RCC 7860 (cell line): ENCODE data around the gene XYLT1.
A peak's percentile ranks its signal among the peaks of the same experiment; 100 is the strongest.
"Not testable (repeated sequence)": the region's sequence is repeated elsewhere in the genome, so short reads cannot be mapped to it uniquely, and the experiment has no call there.

Experiments
- DNase-seq: peaks from one replicate; pipeline ENCODE4 v3.0.0-alpha.2; 2015; ENCODE audit warnings: low spot score
- FAIRE-seq: peaks from 2 replicates; lab custom pipeline; 2012; peaks lifted over from hg19 to GRCh38; lab: Jason Lieb, UNC

The XYLT1 gene, protein sequence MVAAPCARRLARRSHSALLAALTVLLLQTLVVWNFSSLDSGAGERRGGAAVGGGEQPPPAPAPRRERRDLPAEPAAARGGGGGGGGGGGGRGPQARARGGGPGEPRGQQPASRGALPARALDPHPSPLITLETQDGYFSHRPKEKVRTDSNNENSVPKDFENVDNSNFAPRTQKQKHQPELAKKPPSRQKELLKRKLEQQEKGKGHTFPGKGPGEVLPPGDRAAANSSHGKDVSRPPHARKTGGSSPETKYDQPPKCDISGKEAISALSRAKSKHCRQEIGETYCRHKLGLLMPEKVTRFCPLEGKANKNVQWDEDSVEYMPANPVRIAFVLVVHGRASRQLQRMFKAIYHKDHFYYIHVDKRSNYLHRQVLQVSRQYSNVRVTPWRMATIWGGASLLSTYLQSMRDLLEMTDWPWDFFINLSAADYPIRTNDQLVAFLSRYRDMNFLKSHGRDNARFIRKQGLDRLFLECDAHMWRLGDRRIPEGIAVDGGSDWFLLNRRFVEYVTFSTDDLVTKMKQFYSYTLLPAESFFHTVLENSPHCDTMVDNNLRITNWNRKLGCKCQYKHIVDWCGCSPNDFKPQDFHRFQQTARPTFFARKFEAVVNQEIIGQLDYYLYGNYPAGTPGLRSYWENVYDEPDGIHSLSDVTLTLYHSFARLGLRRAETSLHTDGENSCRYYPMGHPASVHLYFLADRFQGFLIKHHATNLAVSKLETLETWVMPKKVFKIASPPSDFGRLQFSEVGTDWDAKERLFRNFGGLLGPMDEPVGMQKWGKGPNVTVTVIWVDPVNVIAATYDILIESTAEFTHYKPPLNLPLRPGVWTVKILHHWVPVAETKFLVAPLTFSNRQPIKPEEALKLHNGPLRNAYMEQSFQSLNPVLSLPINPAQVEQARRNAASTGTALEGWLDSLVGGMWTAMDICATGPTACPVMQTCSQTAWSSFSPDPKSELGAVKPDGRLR

DNA sequence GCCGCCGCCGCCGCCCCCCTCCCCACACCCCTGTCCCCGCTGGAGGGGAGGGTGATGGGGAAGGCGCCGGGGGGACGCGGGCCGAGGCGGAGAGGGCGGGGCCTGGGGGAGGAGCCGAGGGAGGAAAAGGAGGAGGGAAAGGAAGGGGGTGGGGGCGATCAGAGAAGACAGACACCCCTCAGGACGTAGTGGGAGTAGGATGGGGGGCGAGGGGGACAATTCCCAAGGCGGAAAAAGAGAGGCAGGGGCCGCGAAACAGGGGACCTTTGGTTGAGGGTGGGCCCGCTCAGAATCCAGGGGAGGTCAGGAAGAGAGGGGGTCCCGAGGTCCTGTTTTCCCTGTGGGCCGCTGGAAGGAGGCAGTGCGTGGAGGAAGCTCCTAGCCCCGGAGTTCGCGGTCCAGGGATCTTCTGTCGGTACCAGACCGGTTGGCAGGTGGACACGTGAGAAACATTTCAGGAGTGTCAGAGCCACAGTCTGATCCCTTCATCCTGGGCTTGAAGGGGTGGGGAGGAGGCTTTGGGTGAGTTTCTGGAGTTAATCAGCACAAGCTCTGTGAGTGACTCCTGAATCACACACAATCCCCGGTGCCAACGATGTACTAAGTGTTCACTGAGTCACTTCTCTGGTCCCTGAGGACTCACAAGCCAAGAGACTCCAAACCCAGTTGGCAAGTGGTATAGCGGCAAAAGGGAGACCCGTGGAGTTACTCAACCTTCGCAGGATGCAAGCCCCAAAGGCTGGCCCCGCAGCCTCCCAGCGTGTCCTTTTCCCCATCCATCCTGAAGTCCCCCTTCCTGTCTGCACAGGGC, at the start of gene XYLT1:
Gene XYLT1, minus strand, starts transcription at position 53 of the 811 bp plus-strand sequence. CDS start 164 bp downstream, outside the sequence.
- no peak for FAIRE-seq
- DNase-seq, result peak; percentile 16

DNA sequence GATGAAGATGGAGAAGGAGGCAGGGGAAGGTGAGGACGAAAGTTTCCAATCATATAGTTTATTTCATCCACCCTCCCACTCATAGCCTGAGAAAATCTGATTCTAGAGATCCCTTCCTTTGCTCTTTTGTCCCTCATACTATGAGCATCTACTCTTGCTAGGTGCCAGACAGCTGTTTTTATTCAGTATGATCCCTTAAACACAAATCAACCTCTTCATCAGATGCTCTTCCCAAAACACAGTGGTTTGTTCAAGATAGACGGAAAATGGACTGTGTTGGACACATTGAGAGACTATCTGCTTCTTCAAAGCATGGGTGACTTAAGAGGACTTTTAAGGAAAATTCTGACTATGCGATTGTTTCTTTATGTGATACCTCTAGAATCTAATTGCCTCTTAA, 49.4 kb upstream of the XYLT1 start:
- DNase-seq, result no peak
- no peak for FAIRE-seq

DNA sequence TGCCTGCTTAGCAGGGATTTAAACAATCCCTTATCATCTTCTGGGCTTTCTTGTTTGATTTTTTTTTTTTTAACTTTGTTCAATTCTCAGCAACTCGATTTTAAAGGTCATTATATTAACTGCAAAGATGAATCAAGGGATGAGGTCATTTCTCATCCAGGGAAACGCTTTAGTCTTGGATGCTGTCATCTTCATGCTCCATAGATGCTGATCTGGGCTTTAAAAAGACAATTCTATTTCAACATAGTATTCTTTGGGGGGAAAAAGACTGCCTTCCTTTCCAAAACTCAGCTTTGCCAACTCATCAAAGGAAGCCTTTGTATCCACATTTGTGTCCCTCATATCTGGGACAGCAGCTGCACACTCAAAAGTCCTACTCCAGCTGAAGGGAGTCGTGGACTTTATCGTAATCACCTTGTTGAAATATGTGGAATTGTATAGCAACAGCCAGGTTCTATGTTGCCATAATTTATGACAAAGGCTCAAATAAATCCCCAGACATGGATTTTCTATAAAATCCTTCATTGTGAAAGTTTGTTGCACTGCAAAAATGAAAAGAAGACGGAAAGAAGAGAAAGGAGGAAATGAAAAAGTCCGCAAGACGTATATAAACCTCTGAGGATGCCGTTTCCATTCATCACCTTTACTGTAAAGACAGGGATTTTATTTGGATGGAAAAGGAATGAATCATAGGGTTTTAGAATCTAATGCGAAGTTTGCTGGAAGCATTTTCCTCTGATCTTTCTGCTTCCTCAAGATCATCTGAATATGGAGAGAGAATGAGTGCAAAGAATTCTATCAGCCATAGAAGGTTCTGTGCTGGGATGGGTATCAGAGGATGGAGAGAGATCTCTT, 48.6 kb upstream of the XYLT1 start:
- DNase-seq, result no peak
- FAIRE-seq, result no peak

DNA sequence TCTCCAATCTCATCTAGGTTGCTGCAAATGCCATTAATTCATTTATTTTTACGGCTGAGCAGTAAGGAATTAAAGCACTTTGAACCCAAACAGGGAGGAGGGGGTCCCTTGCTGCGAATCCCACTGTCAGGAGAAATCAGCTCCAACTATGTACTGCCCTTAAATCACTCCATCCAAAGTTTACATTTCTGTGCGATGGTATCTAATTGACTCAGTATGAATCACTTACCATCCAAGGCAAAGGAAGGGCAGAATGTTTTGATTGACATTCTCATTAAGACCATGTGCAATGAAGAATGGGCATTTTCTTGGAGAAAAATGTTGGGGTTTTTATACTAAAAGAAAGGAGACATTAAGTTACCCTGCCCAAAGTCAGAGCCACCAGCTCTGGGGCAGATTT, 47.7 kb upstream of the XYLT1 start:
- peak; percentile 7 for DNase-seq
- FAIRE-seq, result no peak

DNA sequence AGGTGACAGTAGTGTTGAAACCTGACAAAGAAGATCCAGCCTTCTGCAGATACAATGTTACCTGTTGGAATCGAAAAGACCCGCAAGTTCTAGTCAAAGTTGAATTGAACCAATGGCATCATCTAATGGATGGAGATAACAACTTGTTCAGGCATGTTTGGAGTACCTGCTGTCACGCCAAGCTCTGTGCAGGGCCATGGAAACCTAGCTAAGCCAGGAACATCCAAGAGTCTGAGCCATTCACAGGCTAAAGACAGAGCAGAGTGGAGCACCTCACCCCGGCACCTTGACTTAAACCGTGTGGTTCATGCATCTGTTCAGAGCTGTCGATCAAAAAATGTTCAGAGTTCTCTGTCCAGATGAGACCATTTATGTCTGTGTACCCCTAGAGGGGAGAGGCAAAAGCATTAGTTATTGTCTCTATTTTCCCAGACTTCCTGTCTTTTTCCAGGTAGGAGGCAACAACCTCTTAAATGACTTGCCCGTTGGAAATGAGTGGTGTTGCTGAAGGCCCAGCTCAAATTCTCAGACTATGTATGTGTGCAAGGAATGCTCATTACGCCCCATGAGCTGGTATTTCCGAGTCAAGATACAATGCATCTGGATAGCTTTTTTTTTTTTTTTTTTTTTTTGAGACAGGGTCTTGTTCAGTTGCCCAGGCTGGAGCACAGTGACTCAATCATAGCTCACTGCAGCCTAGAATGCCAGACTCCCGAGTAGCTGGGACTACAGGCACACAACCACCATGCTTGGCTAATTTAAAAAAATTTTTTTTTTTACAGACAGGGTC, 44.9 kb upstream of the XYLT1 start:
- DNase-seq (peak; percentile 38), FAIRE-seq (no peak)

DNA sequence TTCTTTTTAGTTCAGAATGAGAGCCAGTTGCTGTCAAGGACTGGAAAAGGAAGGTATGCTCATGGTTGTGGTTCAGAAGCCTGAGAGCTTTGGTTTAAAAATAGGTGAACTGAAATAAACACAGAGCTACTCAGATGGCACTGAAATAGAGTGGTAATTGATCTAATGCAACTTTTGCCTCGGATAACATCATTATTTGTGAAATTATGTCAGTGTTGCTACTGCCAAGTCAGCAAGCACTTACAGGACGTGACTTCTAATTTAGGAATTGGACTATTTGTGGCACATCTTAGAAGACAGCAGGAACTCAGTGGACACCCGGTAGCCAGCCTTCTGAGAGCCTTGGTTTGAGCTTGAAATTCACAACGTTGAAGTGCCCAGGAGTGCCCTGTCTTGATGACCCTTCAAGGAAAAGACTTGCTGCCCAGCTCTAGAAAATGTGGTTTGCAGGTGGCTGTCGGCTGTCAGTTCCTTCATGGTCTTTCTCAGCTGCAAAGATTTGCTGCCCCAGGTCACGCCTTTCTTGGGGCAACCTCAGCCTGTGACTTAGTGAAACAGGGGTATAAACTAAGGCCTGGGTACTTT, 42.0 kb upstream of the XYLT1 start:
- FAIRE-seq, result no peak
- DNase-seq, result no peak

DNA sequence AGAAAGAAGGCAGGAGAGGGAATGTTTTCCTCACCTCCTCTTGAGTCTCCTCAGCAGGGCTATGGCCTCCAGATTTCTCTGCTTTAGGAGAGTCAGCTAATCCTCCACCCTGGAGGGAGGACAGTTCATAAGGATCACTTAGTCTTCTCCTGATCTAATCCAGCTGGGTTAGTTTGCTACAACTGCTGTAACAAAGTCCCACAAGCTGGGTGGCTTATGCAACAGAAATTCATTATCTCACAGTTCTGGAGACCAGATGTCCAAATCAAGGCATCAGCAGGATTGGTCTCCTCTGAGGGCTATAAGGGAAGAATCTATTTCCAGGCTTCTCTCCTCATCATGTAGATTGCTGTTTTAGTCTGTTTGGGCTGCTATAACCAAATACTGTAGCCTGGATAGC, 40.6 kb upstream of the XYLT1 start:
- FAIRE-seq, result no peak
- no peak for DNase-seq

DNA sequence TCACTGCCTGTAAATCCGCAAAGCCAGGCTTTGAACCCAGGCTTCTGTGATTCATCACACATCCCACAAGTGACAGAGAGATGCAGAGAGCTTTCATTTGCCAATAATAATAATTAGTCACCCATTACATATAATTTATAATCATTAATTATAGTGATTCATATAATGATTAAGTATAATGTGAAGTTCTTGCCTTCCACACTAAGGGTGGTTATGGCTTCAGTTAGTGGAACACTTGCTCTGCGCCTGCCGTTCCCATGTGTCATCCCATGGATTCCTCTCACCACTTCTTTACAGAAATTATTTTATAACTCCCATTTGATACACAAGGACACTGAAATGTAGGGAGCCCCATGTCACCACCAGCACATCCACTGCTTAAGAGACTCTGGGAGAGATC, 39.8 kb upstream of the XYLT1 start:
- no peak for DNase-seq
- no peak for FAIRE-seq

DNA sequence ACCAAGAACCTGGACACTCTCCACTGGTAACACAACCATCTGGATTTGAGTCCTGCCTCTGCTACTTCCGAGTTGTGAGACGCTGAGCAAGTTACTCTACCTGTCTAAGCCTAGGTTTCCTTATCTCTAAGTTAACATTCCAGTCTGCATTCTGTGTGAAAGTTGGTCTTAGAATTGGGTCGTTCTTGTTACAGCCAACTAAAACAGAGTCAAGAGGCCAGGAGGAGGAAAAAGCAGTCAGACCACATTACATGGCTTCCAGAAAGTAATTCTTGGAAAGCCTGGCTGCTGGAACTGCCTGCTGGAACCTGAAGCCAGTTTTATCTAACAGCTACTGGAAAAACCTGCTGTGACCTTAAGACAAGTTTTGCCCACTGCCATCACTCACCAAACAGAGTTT, 38.4 kb upstream of the XYLT1 start:
- FAIRE-seq (no peak), DNase-seq (no peak)

DNA sequence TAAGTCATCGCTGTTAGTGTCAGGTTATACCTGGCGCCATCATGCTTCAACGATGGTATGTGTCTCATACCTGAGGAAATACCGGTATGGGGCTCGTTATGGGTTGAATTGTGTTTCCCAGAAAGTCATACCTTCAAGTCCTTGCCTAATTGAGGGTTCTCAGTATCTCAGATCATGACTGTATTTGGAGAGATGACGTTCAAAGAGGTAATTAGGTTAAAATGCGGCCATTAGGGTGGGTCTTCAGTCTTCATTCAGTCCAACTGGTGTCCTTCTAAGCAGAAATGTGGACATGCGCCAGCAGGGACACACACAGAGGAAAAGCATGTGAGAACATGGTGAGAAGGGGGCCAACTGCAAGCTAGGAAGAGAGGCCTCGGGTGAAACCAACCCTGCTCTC, 37.5 kb upstream of the XYLT1 start:
- FAIRE-seq (no peak), DNase-seq (no peak)

DNA sequence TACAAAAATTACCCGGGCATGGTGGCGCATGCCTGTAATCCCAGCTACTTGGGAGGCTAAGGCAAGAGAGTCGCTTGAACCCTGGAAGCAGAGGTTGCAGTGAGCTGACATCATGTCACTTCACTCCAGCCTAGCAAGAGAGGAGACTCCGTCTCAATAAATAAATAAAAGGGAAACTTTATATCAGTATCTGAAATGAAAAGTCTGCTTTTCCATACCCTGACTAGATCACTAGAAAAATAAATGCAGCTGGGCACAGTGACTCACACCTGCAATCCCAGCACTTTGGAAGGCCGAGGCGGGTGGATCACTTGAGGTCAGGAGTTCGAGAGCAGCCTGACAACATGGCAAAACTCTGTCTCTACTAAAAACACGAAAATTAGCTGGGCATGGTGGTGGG, 36.8 kb upstream of the XYLT1 start:
- FAIRE-seq, DNase-seq: not testable (repeated sequence)

DNA sequence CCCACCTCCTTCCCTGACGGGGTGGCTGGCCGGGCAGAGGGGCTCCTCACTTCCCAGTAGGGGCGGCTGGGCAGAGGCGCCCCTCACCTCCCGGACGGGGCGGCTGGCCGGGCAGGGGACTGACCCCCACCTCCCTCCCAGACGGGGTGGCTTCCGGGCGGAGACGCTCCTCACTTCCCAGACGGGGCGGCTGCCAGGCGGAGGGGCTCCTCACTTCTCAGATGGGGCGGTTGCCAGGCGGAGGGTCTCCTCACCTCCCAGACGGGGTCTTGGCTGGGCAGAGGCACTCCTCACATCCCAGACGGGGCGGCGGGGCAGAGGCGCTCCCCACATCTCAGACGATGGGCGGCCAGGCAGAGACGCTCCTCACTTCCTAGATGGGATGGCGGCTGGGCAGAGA, 35.1 kb upstream of the XYLT1 start:
- not testable (repeated sequence) for DNase-seq, FAIRE-seq

DNA sequence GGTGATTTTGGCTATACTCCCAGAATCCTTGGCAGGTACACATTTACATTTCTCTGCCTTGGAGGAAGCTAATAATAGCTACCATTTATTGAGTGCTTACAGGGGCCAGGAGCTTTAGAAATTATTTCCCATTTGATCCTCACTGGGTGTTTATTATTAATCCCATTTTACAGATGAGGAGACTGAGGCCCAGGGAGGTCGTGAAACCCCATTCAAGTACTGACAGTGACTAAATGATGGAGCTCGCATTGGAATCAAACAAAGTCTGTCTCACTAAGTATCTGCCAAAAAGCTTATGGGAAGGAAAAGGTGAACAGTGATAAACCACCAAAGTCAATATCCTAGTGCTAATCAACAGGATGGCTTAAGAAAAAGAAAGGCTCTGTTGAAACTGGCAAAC, 33.3 kb upstream of the XYLT1 start:
- FAIRE-seq (no peak), DNase-seq (no peak)

DNA sequence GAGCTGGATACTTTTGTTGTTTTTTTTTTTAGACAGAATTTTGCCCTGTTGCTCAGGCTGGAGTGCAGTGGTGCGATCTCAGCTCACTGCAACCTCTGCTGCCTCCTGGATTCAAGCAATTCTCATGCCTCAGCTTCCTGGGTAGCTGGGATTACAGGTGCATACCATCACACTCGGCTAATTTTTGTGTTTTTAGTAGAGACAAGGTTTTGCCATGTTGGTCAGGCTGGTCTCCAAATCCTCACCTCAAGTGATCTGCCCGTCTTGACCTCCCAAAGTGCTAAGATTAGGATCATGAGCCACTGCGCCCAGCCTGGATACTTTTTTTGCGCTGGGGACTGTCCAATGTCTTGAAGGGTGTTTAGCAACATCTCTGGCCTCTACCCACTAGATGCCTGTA, 32.6 kb upstream of the XYLT1 start:
- FAIRE-seq, result no peak

DNA sequence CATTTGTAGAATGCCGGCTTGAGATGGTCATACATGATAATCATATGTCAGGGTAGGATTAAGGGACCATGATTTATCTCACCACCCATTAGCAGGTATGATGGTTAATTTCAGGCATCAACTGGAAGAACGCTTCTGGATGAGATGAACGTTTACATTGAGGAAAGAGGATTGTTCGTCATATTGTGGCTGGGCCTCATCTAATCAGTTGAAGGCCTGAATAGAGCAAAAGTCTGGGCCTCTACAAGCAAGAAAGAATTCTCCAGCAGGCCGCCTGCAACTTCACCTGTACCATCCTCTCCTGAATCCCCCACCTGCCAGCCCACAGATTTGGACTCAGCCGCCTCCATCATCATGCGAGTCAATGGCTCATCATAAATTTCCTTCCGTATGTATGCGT, 30.6 kb upstream of the XYLT1 start:
- no peak for FAIRE-seq
- no peak for DNase-seq

More for the DNA sequence above, 32.6 kb upstream of the XYLT1 start:
- no peak for DNase-seq

DNA sequence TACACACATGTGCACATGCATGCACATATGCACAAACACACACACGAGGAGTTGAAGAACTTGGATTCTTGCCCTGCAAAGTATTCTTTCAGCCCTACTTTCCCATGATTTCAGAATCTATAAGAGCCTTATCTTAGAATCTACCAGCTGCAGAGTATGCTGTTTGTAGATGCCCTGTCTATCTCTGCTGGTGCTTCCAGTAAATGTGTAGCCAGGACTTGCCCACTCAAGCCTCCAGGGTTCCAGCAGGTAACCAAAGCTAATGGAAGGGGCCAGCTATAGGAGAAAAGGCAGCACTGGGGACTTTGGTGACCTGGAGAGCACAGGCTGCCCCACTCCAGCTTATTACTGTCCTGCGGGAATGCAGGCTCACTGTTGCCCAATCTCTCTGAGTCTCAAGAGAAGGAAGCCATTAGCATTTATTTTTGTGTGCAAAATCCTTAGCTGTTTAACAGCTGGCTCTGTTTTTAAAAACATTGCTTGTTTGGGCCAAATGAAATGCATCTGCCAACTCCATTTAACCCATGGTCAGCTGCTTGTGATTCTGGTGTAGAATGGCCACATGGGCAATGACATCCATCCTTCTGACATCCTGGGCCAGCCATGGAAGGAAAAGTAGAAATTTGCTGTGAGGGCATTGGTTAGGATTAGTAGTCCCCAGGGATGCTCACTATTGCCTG, 28.6 kb upstream of the XYLT1 start:
- FAIRE-seq (no peak), DNase-seq (no peak)

DNA sequence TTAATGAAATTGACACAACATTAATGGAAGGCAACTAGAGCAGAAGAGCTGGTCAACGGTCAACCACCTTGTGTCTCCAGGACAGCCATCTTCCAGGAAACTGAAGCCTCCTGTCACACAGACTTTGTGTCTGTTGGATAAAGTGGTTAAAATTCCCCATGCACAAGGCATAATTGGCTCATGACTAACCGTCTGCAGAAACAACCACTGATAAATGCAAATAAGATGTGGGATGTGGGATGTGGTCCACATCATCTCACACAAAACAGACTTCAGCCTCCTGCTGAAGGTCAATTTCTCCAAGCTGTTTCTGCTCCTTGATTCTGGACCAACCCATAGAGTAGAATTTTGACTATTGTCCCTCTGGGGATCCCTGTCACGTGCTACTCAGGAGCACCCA, 26.9 kb upstream of the XYLT1 start:
- FAIRE-seq (no peak), DNase-seq (no peak)

DNA sequence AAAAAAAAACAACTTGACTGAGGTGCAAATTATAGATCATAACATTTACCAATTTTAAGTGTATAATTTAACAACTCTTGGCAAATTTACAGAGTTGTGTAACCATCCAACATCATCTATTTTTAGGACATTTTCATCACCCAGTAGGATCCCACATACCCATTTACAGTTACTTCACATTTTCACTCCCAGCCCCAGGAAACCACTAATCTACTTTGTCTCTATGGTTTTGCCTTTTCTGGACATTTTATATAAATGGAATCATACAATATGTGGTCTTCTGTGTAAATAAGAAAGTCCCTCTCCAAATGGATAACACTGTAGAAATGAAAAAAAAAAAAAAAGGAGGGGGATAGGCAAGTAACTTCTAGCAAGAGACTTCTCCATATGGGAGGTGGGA, 26.1 kb upstream of the XYLT1 start:
- no peak for FAIRE-seq
- DNase-seq, result no peak
